Coronary artery (tissue), 2 donors: ENCODE measurements around the gene SMC1B.

Experiments
- DNase-seq: peaks from one replicate; pipeline ENCODE4 v3.0.0-alpha.2; 2017; ENCODE audit warnings: low spot score
- H3K27ac ChIP-seq, 2 donors: fragments of 200-600 bp; sonication (generic); one replicate each; pipeline ENCODE4 v1.5.1; 2016 to 2019
- H3K4me3 ChIP-seq: fragments of 200-600 bp; sonication (generic); 2 replicates; pipeline ENCODE4 v1.5.1; 2016; ENCODE audit warnings: mild to moderate bottlenecking, moderate library complexity
- CTCF ChIP-seq: fragments of 200-600 bp; sonication (generic); IDR thresholded peaks from one replicate; pipeline ENCODE4 v1.5.1; 2019; ENCODE audit warnings: antibody characterized with exemption

The SMC1B gene

GRCh38 chr22:45429981-45430775, 16.8 kb upstream of the SMC1B start:
- Histone ChIP-seq H3K27ac (no peak overlapping the region), H3K4me3 (no peak overlapping the region)
- DNase-seq: peak; percentile 62
- TF ChIP-seq CTCF: no peak

- H3K27ac ChIP-seq: no peak overlapping the region
- no peak overlapping the region for H3K4me3 ChIP-seq
- peak; percentile 68 for DNase-seq
- no peak for TF ChIP-seq CTCF
Observed at GRCh38 chr22:45429424-45429823, 16.0 kb upstream of the SMC1B start.

DNA sequence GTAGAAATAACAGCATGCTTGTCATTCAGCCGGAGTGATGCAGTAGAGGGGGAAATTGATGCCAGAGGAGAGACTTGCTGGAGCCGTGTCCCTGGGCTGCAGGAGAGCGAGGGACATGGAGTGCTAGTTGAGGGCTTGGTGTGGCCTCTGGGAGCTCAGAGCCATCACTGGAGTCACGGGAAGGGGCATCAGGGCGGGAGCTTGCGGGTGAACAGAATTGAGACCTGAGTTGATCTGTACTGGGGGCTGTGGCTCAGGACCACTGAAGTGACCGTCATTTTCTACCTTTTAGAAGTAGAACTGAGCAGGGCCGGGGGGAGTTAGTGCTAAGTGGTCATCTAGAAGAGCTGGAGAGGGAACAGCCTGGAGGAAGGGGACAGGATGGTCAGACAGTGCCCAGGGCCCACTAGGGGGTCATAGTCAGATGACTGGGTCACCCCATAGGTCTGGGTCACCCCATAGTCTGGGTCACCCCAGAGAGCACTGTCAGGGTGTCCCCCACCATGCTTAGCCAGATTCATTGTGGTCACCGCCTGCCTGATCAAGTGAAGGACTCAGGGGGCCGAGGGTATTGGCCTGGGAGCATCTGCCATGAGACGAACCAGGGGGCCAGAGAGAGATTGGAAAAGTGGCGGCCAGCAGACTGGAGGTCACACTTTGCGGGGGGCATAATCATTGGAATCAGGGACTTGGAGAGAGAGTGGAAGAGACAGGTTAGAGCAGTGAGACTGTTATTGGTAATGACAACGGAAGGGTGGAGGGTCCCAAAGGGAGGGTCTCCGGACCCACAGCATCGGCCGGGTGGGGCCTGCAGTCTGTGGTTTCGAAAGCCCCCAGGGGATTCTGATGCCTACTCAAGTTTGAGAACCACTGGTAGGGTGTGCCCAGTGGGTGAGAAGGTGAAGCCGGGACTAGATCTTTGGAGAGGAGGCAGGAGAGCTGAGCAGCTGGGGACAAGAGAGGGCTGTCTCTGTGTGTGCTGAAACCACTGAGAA, 15.3 kb upstream of the SMC1B start:
- TF ChIP-seq CTCF: no peak
- H3K4me3 ChIP-seq: no peak overlapping the region
- no peak overlapping the region for H3K27ac ChIP-seq
- DNase-seq: peak; percentile 65

DNA sequence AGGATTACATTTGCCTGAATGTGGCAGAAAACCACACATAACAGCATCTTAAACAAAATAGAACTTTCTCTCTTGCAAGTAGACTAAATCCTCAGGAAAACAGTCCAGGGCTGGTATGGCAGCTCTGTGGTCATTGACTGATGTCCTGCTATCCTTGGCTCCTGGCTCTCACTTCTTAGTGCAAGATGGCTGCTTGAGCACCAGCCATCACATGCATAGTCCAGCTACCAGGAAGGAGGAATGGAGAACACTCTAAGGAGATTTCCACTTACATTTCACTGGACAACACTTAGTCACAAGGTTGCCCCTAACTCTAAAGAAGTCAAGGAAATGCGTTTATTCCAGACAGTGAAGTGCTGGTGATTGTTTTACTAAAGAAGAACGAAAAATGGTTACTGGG, 13.7 kb upstream of the SMC1B start:
- no peak overlapping the region for H3K27ac ChIP-seq
- H3K4me3 ChIP-seq: no peak overlapping the region
- TF ChIP-seq CTCF: no peak
- DNase-seq: peak; percentile 21

GRCh38 chr22:45426387-45426786, 13.0 kb upstream of the SMC1B start:
- peak; percentile 53 for DNase-seq
- TF ChIP-seq CTCF: no peak
- H3K4me3 ChIP-seq: no peak overlapping the region
- H3K27ac ChIP-seq: no peak overlapping the region

GRCh38 chr22:45425531-45426265, 12.3 kb upstream of the SMC1B start:
- H3K4me3 ChIP-seq: no peak overlapping the region
- TF ChIP-seq CTCF: no peak
- H3K27ac ChIP-seq: no peak overlapping the region
- peak; percentile 65 for DNase-seq
